Ascending aorta (tissue), 2 donors: ENCODE data around the gene CRTC2. TPM values are rescaled to one million over a fixed set of nuclear protein-coding genes. Genes with fewer than 3 reads are reported as not detected.

Experiments
- DNase-seq, 2 donors: peaks; one replicate each; pipeline ENCODE4 v3.0.0-alpha.2; 2019; ENCODE audit warnings: low spot score in 2 of 2
- H3K27ac ChIP-seq, 2 donors: fragments of 200-600 bp; sonication (generic); one replicate each; pipeline ENCODE4 v1.5.1; 2016 to 2017; ENCODE audit warnings: mild to moderate bottlenecking in 1 of 2
- H3K27me3 ChIP-seq: fragments of 200-600 bp; sonication (generic); one replicate; pipeline ENCODE4 v1.5.1; 2017
- H3K36me3 ChIP-seq, 2 donors: fragments of 200-600 bp; sonication (generic); one replicate each; pipeline ENCODE4 v1.5.1; 2016
- H3K4me1 ChIP-seq, 2 donors: fragments of 200-600 bp; sonication (generic); one replicate each; pipeline ENCODE4 v1.5.1; 2016 to 2017; ENCODE audit warnings: mild to moderate bottlenecking in 1 of 2
- H3K4me3 ChIP-seq, 2 donors: fragments of 200-600 bp; sonication (generic); one replicate each; pipeline ENCODE4 v1.5.1; 2016 to 2017; ENCODE audit warnings: mild to moderate bottlenecking in 1 of 2
- H3K9me3 ChIP-seq, 2 donors: fragments of 200-600 bp; sonication (generic); one replicate each; pipeline ENCODE4 v1.5.1; 2016
- intact Hi-C: fragments of 100-400 bp; cut with DNase I; formaldehyde crosslinking; loops from one replicate; pipeline ENCODE4 v1.15.1; 2023
- total RNA-seq: library from RNA; depleted of rRNA; stranded (reverse); fragments of >200 nt; gene quantifications from one replicate; pipeline ENCODE4 v1.1.0, GENCODE V29; 2016
- TF ChIP-seq, protein P1 (sequence below), 3 experiments: fragments of 200-600 bp in 2 of 3; fragments of 450-650 bp in 1 of 3; sonication (generic) in 2 of 3; IDR thresholded peaks; one replicate each; pipeline ENCODE4 v1.5.1; 2016 to 2019; ENCODE audit warnings: antibody characterized with exemption in 3 of 3, mild to moderate bottlenecking in 1 of 3, moderate library complexity in 1 of 3

Gene CRTC2
- total RNA-seq, 1 donor from 2014 or later = 10.1 TPM

DNA sequence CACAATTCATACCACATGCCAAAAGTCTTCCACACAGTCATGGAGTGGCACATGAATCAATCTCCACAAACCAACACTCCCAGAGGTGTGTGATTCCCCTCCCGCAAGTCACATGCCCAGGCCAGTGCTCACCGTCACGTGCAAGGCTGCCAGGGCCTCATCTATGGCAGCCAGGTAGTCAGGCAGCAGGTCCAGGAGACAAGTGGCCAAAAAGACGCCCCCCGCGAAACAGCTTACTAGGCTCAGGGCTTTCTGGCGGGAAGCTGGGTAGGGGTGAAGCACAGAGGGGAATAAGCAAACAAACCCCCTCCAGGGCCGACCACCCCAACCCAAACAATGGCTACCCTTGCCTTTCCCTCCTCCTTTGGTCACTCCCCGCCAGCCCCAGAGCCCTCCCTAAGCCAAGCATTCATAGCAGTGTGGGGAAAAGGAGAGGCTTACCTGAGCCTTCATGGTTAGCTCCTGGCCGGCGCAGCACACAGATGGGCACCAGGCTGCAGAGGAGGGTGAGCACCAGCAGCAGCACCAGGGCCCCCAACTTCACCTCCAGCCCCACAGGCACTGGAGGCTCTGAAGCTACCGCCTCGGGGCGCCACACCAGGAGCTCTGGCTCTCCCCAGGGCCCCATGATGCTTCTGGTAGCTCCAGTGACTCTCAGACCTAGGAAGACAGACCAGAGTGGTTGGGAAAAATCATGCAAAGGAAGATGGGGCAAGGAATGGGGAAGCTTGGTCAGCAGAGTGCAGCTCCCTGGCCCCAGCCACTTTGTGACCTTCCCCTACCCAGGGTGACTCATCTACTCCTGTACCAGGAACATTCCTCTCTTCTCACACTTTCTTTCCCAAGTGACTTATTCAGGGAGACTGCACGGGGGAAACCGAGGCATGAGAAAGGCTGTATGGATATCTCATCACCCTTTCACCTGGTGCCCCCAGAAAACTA is 3.9 kb upstream of the CRTC2 start:
- Histone ChIP-seq H3K4me3 (peak overlapping the region; percentile 65 to 75), H3K27ac (peak overlapping the region; percentile 91 to 96), H3K27me3 (no peaks in the 10 kb centered on the region), H3K36me3 (peaks cover 10 to 14% of the 10 kb centered on the region in 2 donors), H3K9me3 (no peaks in the 10 kb centered on the region), H3K4me1 (peaks cover 18 to 30% of the 10 kb centered on the region in 2 donors)
- TF ChIP-seq, protein P1, sequence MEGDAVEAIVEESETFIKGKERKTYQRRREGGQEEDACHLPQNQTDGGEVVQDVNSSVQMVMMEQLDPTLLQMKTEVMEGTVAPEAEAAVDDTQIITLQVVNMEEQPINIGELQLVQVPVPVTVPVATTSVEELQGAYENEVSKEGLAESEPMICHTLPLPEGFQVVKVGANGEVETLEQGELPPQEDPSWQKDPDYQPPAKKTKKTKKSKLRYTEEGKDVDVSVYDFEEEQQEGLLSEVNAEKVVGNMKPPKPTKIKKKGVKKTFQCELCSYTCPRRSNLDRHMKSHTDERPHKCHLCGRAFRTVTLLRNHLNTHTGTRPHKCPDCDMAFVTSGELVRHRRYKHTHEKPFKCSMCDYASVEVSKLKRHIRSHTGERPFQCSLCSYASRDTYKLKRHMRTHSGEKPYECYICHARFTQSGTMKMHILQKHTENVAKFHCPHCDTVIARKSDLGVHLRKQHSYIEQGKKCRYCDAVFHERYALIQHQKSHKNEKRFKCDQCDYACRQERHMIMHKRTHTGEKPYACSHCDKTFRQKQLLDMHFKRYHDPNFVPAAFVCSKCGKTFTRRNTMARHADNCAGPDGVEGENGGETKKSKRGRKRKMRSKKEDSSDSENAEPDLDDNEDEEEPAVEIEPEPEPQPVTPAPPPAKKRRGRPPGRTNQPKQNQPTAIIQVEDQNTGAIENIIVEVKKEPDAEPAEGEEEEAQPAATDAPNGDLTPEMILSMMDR (IDR thresholded peaks at IDR 0.05) = no peak
- DNase-seq = peak in 1 of 2 donors; percentile 79
- intact Hi-C loops = loop anchor here (1.0 to 5.0 kb wide), 3 partner anchors 24 to 290 kb away; partner anchors contain the start of genes GATAD2B, ILF2 and RAB13

DNA sequence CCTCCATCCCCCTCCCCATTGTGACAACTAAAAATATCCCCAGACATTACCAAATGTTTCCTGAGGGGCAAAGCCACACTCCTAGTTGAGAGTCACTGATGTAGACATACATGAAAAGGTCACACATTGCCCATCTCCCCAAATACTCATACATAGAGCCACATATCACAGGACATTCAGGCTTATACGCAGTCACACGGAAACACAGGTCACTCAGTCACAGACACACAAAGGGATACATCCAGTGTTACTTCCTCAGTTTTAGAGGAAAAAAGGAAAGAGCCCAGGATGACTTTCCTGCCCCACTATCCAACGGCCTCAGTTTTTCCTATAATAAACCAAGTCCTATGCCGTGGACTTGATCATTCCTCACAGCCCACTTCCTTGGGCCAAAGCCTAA is 3.0 kb upstream of the CRTC2 start:
- peaks cover 24 to 39% of the 10 kb centered on the region in 2 donors for H3K4me1 ChIP-seq
- peaks cover 10 to 14% of the 10 kb centered on the region in 2 donors for H3K36me3 ChIP-seq
- intact Hi-C loops = loop anchor here (5.0 kb wide), 2 partner anchors 39 to 289 kb away; partner anchors contain the start of genes GATAD2B and ILF2
- H3K27me3 ChIP-seq = no peaks in the 10 kb centered on the region
- peak overlapping the region; percentile 91 to 96 for H3K27ac ChIP-seq
- no peak for DNase-seq
- TF ChIP-seq, protein P1 (IDR thresholded peaks at IDR 0.05) = no peak
- no peaks in the 10 kb centered on the region for H3K9me3 ChIP-seq
- H3K4me3 ChIP-seq = peak overlapping the region in 1 of 2 donors; percentile 75

DNA sequence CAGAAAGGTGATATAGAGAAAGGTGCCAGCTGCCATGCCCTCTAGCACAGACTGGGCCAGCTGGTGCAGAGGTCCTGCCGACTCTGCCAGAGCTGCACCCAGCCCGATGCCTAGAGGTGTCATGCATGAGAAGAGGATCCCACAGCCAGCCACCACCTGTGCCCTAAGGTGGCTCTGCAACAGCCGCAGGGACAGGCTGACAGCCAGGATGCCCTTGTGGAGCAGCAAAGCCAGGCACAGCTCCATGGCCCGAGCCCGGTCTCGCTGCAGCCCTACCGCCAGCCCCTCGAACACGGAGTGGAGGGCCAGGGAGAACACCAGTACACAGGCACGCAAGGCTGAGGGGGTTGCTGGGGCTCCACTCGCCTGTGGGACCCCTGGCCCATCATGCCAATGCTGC is 1.8 kb upstream of the CRTC2 start:
- intact Hi-C loops = loop anchor here (5.0 kb wide), 2 partner anchors 38 to 288 kb away; partner anchors contain the start of genes GATAD2B and ILF2
- H3K4me1 ChIP-seq = peaks cover 24 to 41% of the 10 kb centered on the region in 2 donors
- TF ChIP-seq, protein P1 (IDR thresholded peaks at IDR 0.05) = no peak

DNA sequence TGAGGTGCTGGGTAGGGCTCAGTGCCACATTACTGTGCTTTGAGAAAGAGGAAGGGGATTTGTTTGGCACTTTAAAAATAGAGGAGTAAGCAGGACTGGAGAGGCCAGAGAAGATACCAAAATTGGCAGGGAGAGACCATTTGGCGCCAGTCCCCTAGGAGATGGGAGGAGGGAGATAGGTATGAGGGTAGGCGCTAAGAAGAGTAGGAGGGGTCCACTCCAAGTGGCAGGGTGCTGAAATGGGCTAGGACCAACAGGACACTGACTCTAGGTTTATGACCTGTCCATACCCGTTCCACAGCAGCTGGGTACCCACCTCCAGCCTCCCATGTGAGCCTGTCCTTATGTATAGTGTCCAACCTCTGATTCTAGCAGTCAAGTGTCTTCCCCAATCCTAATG is 1.0 kb upstream of the CRTC2 start:
- peaks cover 23 to 39% of the 10 kb centered on the region in 2 donors for H3K4me1 ChIP-seq
- H3K27me3 ChIP-seq = no peaks in the 10 kb centered on the region
- no peak for DNase-seq
- H3K27ac ChIP-seq = peak overlapping the region; percentile 91 to 97
- H3K36me3 ChIP-seq = peaks cover 14 to 17% of the 10 kb centered on the region in 2 donors
- TF ChIP-seq, protein P1 (IDR thresholded peaks at IDR 0.05) = no peak
- H3K9me3 ChIP-seq = no peaks in the 10 kb centered on the region
- intact Hi-C loops = no loop called here
- peak overlapping the region in 1 of 2 donors; percentile 97 for H3K4me3 ChIP-seq

More for the DNA sequence above, 1.8 kb upstream of the CRTC2 start:
- Histone ChIP-seq H3K27ac (peak overlapping the region in 1 of 2 donors; percentile 97), H3K4me3 (no peak overlapping the region), H3K27me3 (no peaks in the 10 kb centered on the region), H3K9me3 (no peaks in the 10 kb centered on the region), H3K36me3 (peaks cover 10 to 14% of the 10 kb centered on the region in 2 donors)
- DNase-seq = no peak

DNA sequence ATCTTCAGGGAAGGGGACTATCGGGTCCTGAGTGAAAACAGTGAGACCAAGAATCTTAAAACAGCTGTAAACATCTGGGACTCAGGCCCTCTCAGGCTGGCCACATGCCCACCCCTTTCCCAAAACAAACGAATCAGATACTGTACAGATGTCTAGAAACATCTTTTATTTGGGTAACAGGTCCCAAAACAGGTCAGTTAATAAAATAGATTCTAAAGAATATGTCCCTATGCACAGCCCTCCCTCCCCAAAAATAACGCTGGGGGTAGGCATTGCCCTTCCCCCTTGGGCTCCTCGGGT is 499 bp upstream of the CRTC2 start:
- DNase-seq = no peak
- H3K4me3 ChIP-seq = peak overlapping the region; percentile 87 to 97
- H3K27ac ChIP-seq = peak overlapping the region; percentile 91 to 97
- H3K4me1 ChIP-seq = peaks cover 18 to 38% of the 10 kb centered on the region in 2 donors
- TF ChIP-seq, protein P1 (IDR thresholded peaks at IDR 0.05) = no peak
- no peaks in the 10 kb centered on the region for H3K9me3 ChIP-seq
- intact Hi-C loops = loop anchor here (1.0 kb wide), 2 partner anchors 13 to 27 kb away; partner anchors contain the start of genes DENND4B and RAB13
- H3K27me3 ChIP-seq = no peaks in the 10 kb centered on the region
- peaks cover 16 to 23% of the 10 kb centered on the region in 2 donors for H3K36me3 ChIP-seq
